Gastrocnemius medialis (tissue), 4 donors: ENCODE measurements around the gene SYT1.

Source experiments
- POLR2A ChIP-seq, 2 donors: fragments of 450-650 bp; IDR thresholded peaks; one replicate each; pipeline ENCODE4 v1.6.1; 2017; ENCODE audit warnings: antibody characterized with exemption in 2 of 2, mild to moderate bottlenecking in 2 of 2, moderate library complexity in 2 of 2
- TF ChIP-seq, protein P1 (sequence below), 5 experiments: fragments of 450-650 bp in 3 of 5; fragments of 200-600 bp in 2 of 5; sonication (generic) in 2 of 5; IDR thresholded peaks in 4 of 5; conservative IDR thresholded peaks in 1 of 5; 1 replicate in 4 of 5; 2 replicates in 1 of 5; pipeline ENCODE4 v1.5.1; 2016 to 2019; ENCODE audit warnings: antibody characterized with exemption in 5 of 5, mild to moderate bottlenecking in 3 of 5, moderate library complexity in 3 of 5

- TF ChIP-seq, protein P1, sequence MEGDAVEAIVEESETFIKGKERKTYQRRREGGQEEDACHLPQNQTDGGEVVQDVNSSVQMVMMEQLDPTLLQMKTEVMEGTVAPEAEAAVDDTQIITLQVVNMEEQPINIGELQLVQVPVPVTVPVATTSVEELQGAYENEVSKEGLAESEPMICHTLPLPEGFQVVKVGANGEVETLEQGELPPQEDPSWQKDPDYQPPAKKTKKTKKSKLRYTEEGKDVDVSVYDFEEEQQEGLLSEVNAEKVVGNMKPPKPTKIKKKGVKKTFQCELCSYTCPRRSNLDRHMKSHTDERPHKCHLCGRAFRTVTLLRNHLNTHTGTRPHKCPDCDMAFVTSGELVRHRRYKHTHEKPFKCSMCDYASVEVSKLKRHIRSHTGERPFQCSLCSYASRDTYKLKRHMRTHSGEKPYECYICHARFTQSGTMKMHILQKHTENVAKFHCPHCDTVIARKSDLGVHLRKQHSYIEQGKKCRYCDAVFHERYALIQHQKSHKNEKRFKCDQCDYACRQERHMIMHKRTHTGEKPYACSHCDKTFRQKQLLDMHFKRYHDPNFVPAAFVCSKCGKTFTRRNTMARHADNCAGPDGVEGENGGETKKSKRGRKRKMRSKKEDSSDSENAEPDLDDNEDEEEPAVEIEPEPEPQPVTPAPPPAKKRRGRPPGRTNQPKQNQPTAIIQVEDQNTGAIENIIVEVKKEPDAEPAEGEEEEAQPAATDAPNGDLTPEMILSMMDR (IDR thresholded peaks at IDR 0.05 in 4 of 5, conservative IDR thresholded peaks at IDR 0.05 in 1 of 5): no peak
- no peak for TF ChIP-seq POLR2A (IDR thresholded peaks at IDR 0.05)
Measured at GRCh38 chr12:79012636-79013035, 148.1 kb downstream of the SYT1 start.
